Kidney (tissue), 14 donors: Measurements from ENCODE around the gene SIM1. TPM values are rescaled to one million over a fixed set of nuclear protein-coding genes. Genes with fewer than 3 reads are reported as not detected.
A peak's percentile ranks its signal among the peaks of the same experiment; 100 is the strongest.

Experiments used
- DNase-seq, 5 donors: peaks; one replicate each; pipeline ENCODE4 v3.0.0-alpha.2; 2013 to 2020
- FAIRE-seq: peaks from 2 replicates; lab custom pipeline; 2012; peaks lifted over from hg19 to GRCh38; lab: Jason Lieb, UNC
- H3K27ac ChIP-seq, 2 donors: one replicate each; pipeline ENCODE4 v1.7.0; 2013; ENCODE audit warnings: low read depth in 2 of 2, low read length in 2 of 2, inconsistent platforms in 1 of 2
- H3K27me3 ChIP-seq: one replicate; pipeline ENCODE4 v1.7.1; 2013; ENCODE audit warnings: low read length, inconsistent platforms; ENCODE audit not compliant: control insufficient read depth, insufficient read depth
- H3K36me3 ChIP-seq, 3 donors: one replicate each; pipeline versions ENCODE4 v1.7.0 to v1.7.1; 2013; ENCODE audit warnings: low read length in 3 of 3, control low read depth in 1 of 3, inconsistent platforms in 1 of 3; ENCODE audit not compliant: insufficient read depth in 3 of 3, control insufficient read depth in 2 of 3
- H3K4me1 ChIP-seq, 3 donors: one replicate each; pipeline versions ENCODE4 v1.7.0 to v1.7.1; 2013; ENCODE audit warnings: low read length in 3 of 3, inconsistent platforms in 1 of 3, low read depth in 1 of 3; ENCODE audit not compliant: control insufficient read depth in 2 of 3, insufficient read depth in 2 of 3
- H3K4me3 ChIP-seq, 3 donors: one replicate each; pipeline versions ENCODE4 v1.7.0 to v1.8.1; 2013; ENCODE audit warnings: low read length in 3 of 3, control low read depth in 1 of 3, inconsistent platforms in 1 of 3
- H3K9ac ChIP-seq, 3 donors: one replicate each; pipeline versions ENCODE4 v1.7.0 to v1.7.1; 2013; ENCODE audit warnings: low read length in 3 of 3, control low read depth in 1 of 3, inconsistent platforms in 1 of 3
- H3K9me3 ChIP-seq, 3 donors: one replicate each; pipeline versions ENCODE4 v1.7.0 to v1.7.1; 2013; ENCODE audit warnings: low read length in 3 of 3, control low read depth in 1 of 3, inconsistent platforms in 1 of 3; ENCODE audit not compliant: control insufficient read depth in 2 of 3, insufficient read depth in 1 of 3
- CTCF ChIP-seq: IDR thresholded peaks from 3 replicates; pipeline ENCODE4 v1.5.1; 2012; ENCODE audit warnings: mild to moderate bottlenecking, moderate library complexity, borderline replicate concordance; ENCODE audit not compliant: insufficient read depth; ENCODE audit errors: extremely low read depth
- intact Hi-C: fragments of 100-400 bp; cut with DNase I; formaldehyde crosslinking; loops from one replicate; pipeline ENCODE4 v1.11.1; 2022
- polyA plus RNA-seq: library from polyadenylated mRNA; stranded (reverse); fragments of 350-450 nt; fragmentation: Illumina TruSeq; extraction: RNeasy Lipid Tissue Mini Kit (QIAGEN cat#74804); gene quantifications from one replicate; pipeline ENCODE4 v1.2.3, GENCODE V29; 2014; ENCODE audit warnings: low read depth, low replicate concordance; ENCODE audit not compliant: insufficient read depth
- total RNA-seq: library from RNA; stranded (reverse); fragmentation: NEBNext Ultra II Directional; extraction: Animal tissue kit (Norgen Biotek cat#: 25700); gene quantifications from one replicate; pipeline ENCODE4 v1.2.1, GENCODE V29; 2021
- donor health status: control.
- donor health status: control.
- donor health status: control.
- donor health status: control.
- donor health status: control.
- donor health status: DM: yes; HTN: yes; CAD: no.
- donor health status: Normal renal cell carcinoma (clear cell type).

The SIM1 gene
- total and polyA plus RNA-seq, 2 donors from 2014 or later = 4.4 to 31.8 TPM

GRCh38 chr6:100464162-100464851 lies 414 bp downstream of the SIM1 start:
- no peaks in the 10 kb centered on the region for H3K9me3 ChIP-seq
- DNase-seq (peak in 3 of 5 donors; percentile 36 to 77 (median 43)), FAIRE-seq (no peak)
- peaks cover 0 to 5% (median 0%) of the 10 kb centered on the region in 3 donors for H3K36me3 ChIP-seq
- H3K9ac ChIP-seq = peak overlapping the region; percentile 70 to 94 (median 94)
- peak overlapping the region; percentile 83 to 93 for H3K27ac ChIP-seq
- H3K4me1 ChIP-seq = peaks cover 0 to 3% (median 0%) of the 10 kb centered on the region in 3 donors
- no peak for TF ChIP-seq CTCF
- H3K27me3 ChIP-seq = peaks cover 70% of the 10 kb centered on the region
- peak overlapping the region; percentile 67 to 77 (median 68) for H3K4me3 ChIP-seq
- intact Hi-C loops = no loop called here

- H3K4me3 ChIP-seq = peak overlapping the region; percentile 65 to 77 (median 67)
- no peak for TF ChIP-seq CTCF
- no peak for FAIRE-seq
Observed at GRCh38 chr6:100463630-100464161, 1.0 kb downstream of the SIM1 start.

GRCh38 chr6:100462706-100463629 lies 1.8 kb downstream of the SIM1 start:
- peaks cover 0 to 5% (median 0%) of the 10 kb centered on the region in 3 donors for H3K4me1 ChIP-seq
- H3K27ac ChIP-seq = peak overlapping the region; percentile 83 to 93
- H3K4me3 ChIP-seq = peak overlapping the region; percentile 65 to 77 (median 67)
- peaks cover 73% of the 10 kb centered on the region for H3K27me3 ChIP-seq
- H3K36me3 ChIP-seq = peaks cover 0 to 5% (median 0%) of the 10 kb centered on the region in 3 donors
- H3K9me3 ChIP-seq = no peaks in the 10 kb centered on the region
- intact Hi-C loops = no loop called here
- no peak for TF ChIP-seq CTCF
- no peak for FAIRE-seq
- peak in 1 of 5 donors; percentile 47 for DNase-seq
- peak overlapping the region; percentile 70 to 94 (median 94) for H3K9ac ChIP-seq

More at GRCh38 chr6:100463630-100464161, 1.0 kb downstream of the SIM1 start:
- intact Hi-C loops = no loop called here
- peak in 1 of 5 donors; percentile 37 for DNase-seq
- Histone ChIP-seq H3K9me3 (no peaks in the 10 kb centered on the region), H3K4me1 (peaks cover 0 to 3% (median 0%) of the 10 kb centered on the region in 3 donors), H3K36me3 (peaks cover 0 to 5% (median 0%) of the 10 kb centered on the region in 3 donors), H3K27me3 (peaks cover 76% of the 10 kb centered on the region), H3K27ac (peak overlapping the region; percentile 83 to 93), H3K9ac (peak overlapping the region; percentile 70 to 94 (median 94))
